Measurements from ENCODE around the gene SLC39A11. TPM values are rescaled to one million over a fixed set of nuclear protein-coding genes. Genes with fewer than 3 reads are reported as not detected.

Gene SLC39A11
- total RNA-seq, 4 donors from 2014 or later, result 55.1 to 123 (median 97.0) TPM

DNA sequence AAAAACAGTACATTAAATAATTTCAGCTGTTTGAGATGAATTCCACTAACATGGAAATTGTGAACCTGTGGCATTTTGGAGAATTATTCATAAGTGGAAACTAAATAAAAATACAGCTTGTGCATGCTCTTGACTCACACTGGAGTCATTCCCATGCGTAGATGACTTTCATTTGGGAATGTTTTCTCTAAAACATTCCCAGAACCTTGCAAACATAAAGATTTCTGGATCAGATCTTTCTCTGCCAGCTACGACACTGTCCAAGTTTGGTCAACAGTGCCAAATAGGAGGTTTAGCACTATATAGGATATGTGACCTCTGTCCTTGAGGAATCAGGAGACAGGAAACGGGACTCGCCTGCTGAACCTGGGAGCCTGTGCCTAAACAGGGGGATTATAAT is 400.9 kb downstream of the SLC39A11 start:
- Histone ChIP-seq H3K4me1 (no peaks in the 10 kb centered on the region), H3K36me3 (no peaks in the 10 kb centered on the region), H3K4me3 (replicated peaks in 1 of 3) (no peak overlapping the region), H3K27ac (no peak overlapping the region), H3K27me3 (no peaks in the 10 kb centered on the region), H3K9me3 (no peaks in the 10 kb centered on the region)
- DNase-seq, result no peak
- intact Hi-C loops (cut with DNase I), result no loop called here
- no peak for TF ChIP-seq POLR2A (IDR thresholded peaks at IDR 0.05)
- TF ChIP-seq, protein P1, sequence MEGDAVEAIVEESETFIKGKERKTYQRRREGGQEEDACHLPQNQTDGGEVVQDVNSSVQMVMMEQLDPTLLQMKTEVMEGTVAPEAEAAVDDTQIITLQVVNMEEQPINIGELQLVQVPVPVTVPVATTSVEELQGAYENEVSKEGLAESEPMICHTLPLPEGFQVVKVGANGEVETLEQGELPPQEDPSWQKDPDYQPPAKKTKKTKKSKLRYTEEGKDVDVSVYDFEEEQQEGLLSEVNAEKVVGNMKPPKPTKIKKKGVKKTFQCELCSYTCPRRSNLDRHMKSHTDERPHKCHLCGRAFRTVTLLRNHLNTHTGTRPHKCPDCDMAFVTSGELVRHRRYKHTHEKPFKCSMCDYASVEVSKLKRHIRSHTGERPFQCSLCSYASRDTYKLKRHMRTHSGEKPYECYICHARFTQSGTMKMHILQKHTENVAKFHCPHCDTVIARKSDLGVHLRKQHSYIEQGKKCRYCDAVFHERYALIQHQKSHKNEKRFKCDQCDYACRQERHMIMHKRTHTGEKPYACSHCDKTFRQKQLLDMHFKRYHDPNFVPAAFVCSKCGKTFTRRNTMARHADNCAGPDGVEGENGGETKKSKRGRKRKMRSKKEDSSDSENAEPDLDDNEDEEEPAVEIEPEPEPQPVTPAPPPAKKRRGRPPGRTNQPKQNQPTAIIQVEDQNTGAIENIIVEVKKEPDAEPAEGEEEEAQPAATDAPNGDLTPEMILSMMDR (IDR thresholded peaks at IDR 0.05), result no peak
- 57 to 99% methylated on average over 4 of the region's 4 CpGs for WGBS, 2 donors

DNA sequence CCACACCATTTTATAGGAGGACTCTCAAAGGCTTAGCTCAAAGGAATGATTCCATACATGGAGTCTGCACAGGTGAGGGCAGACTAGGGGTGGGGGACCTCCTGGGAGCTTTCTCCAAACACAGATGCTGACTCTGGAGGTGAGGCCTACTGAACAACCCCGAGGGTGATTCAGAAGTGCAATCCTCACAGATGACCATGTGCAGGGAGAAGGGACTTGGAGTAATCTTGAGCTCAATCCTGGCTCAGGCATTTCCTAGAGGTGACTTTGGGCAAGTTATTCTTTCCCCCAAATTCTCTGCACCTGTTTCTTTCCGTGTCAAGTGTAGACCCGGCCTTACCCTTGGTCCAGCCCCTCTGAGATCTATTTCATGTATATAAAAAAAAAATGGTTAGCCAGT is 401.5 kb downstream of the SLC39A11 start:
- Histone ChIP-seq H3K4me3 (replicated peaks in 1 of 3) (no peak overlapping the region), H3K27ac (no peak overlapping the region), H3K27me3 (no peaks in the 10 kb centered on the region), H3K9me3 (no peaks in the 10 kb centered on the region), H3K36me3 (no peaks in the 10 kb centered on the region), H3K4me1 (no peaks in the 10 kb centered on the region)
- WGBS, 2 donors, result 90 to 92% methylated on average over 3 of the region's 3 CpGs
- intact Hi-C loops (cut with DNase I), result no loop called here
- TF ChIP-seq, protein P1 (IDR thresholded peaks at IDR 0.05), result no peak
- no peak for TF ChIP-seq POLR2A (IDR thresholded peaks at IDR 0.05)
- DNase-seq, result no peak

DNA sequence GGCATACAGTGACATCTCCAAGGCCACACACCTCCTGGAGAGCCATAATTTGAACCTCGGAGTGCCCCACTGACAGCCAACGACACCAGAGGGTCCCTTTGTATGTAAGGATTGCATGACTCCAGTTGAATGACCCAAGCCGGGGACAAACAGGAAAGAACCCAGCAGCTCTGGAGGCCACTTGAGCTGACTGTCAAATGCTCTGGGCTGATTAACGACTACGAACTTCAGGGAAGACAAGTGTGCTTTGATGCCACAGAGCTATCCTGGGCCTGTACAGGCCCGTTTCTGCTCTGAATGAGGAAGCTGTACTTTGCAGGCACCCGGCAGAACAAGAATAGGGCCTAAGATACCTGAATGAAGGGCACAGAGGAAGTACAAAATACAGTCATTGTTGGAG is 404.6 kb downstream of the SLC39A11 start:
- no peak overlapping the region for H3K27ac ChIP-seq
- WGBS, 2 donors, result 65 to 68% methylated on average over 5 to 7 of the region's 7 CpGs
- TF ChIP-seq POLR2A (IDR thresholded peaks at IDR 0.05), result no peak
- TF ChIP-seq, protein P1 (IDR thresholded peaks at IDR 0.05), result no peak
- no peaks in the 10 kb centered on the region for H3K27me3 ChIP-seq
- no peak overlapping the region for H3K4me3 ChIP-seq (replicated peaks in 1 of 3)
- intact Hi-C loops (cut with DNase I), result no loop called here
- no peak for DNase-seq
- H3K9me3 ChIP-seq, result no peaks in the 10 kb centered on the region
- H3K36me3 ChIP-seq, result no peaks in the 10 kb centered on the region
- peaks cover 0 to 8% of the 10 kb centered on the region in 2 donors for H3K4me1 ChIP-seq

DNA sequence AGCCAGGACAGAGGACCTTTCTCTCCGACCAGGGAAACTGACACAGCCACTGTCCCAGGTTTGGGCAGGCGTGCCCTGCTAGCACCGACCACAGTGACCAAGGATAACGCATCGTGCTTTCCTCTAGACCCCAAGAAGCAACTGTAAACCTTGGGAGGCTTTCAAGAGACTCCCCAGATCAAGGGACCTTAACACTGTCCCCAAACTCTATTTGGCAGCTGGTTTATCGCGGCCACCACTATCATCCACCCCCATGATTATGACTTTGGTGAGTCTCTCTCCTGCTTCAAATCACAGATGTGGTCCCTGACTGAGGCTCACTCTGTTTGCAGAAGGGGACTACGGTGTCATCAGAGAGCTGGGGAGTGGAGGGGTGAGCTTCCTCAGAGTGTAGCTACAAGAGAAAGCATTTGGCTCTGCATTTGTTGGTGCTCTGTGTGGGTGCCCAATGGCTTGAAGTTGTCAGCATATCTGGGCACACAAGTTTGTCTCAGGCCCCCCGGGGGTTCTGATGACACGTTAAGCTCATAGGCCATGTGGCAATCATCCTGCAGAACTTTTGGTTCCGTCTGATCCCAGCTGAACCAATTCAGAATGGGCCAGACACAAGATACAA is 408.0 kb downstream of the SLC39A11 start:
- H3K36me3 ChIP-seq, result no peaks in the 10 kb centered on the region
- intact Hi-C loops (cut with DNase I), result no loop called here
- H3K27ac ChIP-seq, result no peak overlapping the region
- no peak for TF ChIP-seq POLR2A (IDR thresholded peaks at IDR 0.05)
- TF ChIP-seq, protein P1 (IDR thresholded peaks at IDR 0.05), result no peak
- H3K4me1 ChIP-seq, result peaks cover 0 to 8% of the 10 kb centered on the region in 2 donors
- no peaks in the 10 kb centered on the region for H3K9me3 ChIP-seq
- H3K4me3 ChIP-seq (replicated peaks in 1 of 3), result no peak overlapping the region
- H3K27me3 ChIP-seq, result no peaks in the 10 kb centered on the region
- DNase-seq, result no peak
- 93 to 94% methylated on average over 9 to 11 of the region's 11 CpGs for WGBS, 2 donors

DNA sequence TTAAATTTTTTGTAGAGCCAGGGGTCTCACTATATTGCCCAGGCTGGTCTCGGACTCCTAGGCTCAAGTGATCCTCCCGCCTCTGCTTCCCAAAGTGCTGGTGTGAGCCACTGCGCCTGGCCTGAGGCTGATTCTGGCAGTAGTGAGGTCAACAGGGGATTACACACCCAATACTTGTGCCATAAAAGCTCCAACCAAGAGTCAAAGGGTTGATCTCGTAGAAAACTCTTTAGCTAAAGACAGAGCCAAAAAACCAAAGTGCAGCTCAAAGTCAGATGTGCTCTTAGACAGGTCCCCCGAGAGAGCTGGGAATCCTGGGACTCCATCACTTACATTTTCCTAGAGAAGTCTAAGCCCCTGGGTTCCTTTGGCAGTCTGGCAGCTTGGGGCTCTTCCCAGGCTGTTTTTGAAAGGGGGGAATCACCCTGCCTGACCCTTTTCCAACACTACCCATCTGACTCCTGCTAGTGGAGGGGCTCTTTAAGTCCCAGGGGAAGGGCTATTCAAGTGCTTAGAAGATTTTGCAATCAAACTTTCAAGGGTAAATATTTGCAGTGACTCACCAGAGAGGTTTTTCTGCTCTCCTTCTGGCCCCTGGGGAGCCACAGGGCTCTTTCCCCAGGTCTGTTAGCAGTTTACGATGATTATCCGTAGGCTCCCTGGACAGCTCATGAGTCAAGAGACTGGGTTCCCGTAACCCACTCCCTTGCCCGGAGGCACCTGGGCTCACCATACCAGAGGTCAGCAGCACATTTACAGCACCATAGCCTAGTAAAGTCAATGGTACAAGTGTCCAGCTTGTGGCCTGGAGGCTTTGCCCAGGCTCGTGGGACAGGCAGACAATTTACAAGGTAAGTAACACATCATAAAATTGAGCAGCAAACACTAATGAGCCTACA is 408.7 kb downstream of the SLC39A11 start:
- Histone ChIP-seq H3K4me3 (replicated peaks in 1 of 3) (no peak overlapping the region), H3K9me3 (no peaks in the 10 kb centered on the region), H3K27me3 (no peaks in the 10 kb centered on the region), H3K27ac (no peak overlapping the region), H3K36me3 (no peaks in the 10 kb centered on the region), H3K4me1 (peaks cover 0 to 8% of the 10 kb centered on the region in 2 donors)
- DNase-seq, result peak in 1 of 2 donors; percentile 5
- intact Hi-C loops (cut with DNase I), result no loop called here
- TF ChIP-seq, protein P1 (IDR thresholded peaks at IDR 0.05), result no peak
- no peak for TF ChIP-seq POLR2A (IDR thresholded peaks at IDR 0.05)
- WGBS, 2 donors, result 49 to 55% methylated on average over 10 of the region's 10 CpGs

All from thyroid gland (tissue), 4 donors.